ENCODE results near the gene KCNK16. TPM values are rescaled to one million over a fixed set of nuclear protein-coding genes. Genes with fewer than 3 reads are reported as not detected.

Gene KCNK16
- total and polyA plus RNA-seq, 2 of the 13 experiments (the other 11 are each of a cell fraction or from before 2014, with no cell fraction given): not detected

DNA sequence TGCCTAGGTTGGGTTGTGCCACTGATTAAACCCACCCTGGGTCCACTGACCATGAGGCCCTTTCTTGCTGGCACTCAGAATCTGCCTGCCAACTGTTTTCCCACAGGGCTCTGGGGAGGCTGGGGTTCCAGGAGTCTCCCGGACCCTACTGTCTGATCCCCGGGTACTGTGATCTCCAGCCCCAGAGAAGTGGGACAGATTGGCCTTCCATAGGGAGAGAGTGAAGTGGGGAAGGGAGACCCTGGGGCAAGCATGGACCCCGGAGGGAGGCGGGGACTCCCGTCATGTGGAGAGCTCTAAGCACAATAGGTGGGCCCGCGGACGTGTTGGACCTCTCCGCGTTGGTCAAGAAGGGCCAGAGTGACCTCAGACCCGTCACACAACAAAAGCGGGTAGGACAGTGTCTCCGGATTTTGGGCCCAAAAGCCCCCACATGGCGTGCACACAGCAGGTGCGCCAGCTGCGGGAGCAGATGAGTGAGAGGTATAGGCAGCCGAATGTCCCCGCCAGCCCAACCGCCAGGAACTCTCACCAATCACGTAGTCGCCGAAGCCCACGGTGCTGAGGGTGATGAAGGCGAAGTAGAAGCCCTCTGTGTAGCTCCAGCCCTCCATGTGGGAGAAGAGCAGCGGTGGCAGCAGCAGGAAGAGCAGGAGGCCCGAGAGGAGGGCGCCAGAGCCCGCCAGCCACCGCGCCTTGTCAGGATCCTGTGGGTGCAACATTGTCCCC lies 18.9 kb downstream of the KCNK16 start (continued):
- TF ChIP-seq, protein P1, sequence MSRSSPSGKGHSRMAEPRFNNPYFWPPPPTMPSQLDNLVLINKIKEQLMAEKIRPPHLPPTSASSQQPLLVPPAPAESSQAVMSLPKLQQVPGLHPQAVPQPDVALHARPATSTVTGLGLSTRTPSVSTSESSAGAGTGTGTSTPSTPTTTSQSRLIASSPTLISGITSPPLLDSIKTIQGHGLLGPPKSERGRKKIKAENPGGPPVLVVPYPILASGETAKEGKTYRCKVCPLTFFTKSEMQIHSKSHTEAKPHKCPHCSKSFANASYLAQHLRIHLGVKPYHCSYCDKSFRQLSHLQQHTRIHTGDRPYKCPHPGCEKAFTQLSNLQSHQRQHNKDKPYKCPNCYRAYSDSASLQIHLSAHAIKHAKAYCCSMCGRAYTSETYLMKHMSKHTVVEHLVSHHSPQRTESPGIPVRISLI (CRISPR knock-in tag; IDR thresholded peaks at IDR 0.05; ENCODE audit: borderline replicate concordance): no peak
- no peak for TF ChIP-seq SIX1 (CRISPR knock-in tag; IDR thresholded peaks at IDR 0.05; ENCODE audit: borderline replicate concordance)
- TF ChIP-seq RCOR2 (CRISPR knock-in tag; IDR thresholded peaks at IDR 0.05): no peak
- TF ChIP-seq ZNF782 (CRISPR knock-in tag; IDR thresholded peaks at IDR 0.05; ENCODE audit: borderline replicate concordance): 0 out of 2 replicates have a peak, but pooled peaks have one; percentile 9
- no peak for TF ChIP-seq NR2F2 (IDR thresholded peaks at IDR 0.05; ENCODE audit: borderline replicate concordance, low read depth)

DNA sequence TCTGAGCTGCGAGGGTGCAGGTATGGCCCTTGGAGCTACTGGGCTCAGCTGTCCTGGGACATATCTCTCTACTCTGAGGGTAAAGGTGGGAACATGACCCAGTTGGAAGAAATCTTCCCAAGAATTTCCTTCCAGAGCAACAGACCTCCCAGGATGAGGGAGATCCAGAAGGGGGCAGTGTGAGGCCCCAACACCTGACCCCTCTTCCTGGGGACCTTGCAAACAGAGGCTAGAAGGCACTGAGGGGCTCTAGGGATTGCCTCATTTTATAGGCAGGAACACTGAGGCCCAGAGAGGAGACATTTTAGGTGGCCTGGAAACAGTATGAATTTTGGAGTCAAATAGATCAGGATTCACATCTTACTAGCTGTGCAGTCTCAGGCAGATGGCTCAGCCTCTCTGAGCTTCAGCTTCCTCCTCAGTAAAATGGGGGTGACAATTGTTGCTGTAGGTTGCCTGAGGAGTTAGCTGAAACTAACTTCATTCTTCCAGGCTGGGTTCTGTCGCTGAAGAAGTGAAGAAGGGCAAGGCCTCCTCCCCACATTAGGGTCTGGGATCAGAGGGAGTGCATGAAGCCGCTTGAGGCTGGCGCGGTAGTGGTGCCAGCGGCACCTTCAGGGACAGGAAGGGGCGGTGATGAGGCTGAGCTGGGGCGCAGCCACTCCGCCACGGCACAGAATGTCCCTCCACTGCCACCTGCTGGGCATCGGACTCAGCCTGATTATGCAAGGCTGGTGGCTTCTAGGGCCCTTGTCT lies 19.7 kb downstream of the KCNK16 start:
- Histone ChIP-seq H3K4me2 (ENCODE audit: low read depth, low read length) (peak overlapping the region; percentile 13; the same call in 1 of the 2 replicates), H4K20me1 (ENCODE audit: insufficient read depth, low read length) (no peaks in the 10 kb centered on the region), H3K9ac (ENCODE audit: insufficient read depth, low read depth, low read length) (no peak overlapping the region), H3K4me1 (ENCODE audit: insufficient read depth, low read length) (peaks cover 8% of the 10 kb centered on the region), H3K27me3 (ENCODE audit: control insufficient read depth in 1 of 2, insufficient read depth in 2 of 2, low read length in 2 of 2) (0 out of 5 replicates have a peak, but pooled peaks cover 0 to 9% of the 10 kb centered on the region in 2 experiments), H3K9me3 (ENCODE audit: low read length) (no peaks in the 10 kb centered on the region), H3K36me3 (replicated peaks in 1 of 2; ENCODE audit: control insufficient read depth in 1 of 2, insufficient read depth in 2 of 2, low read length in 2 of 2) (no peaks in the 10 kb centered on the region), H3K27ac (ENCODE audit: extremely low read length, insufficient read depth, low read length) (no peak overlapping the region), H3K79me2 (ENCODE audit: insufficient read depth, low read length) (no peaks in the 10 kb centered on the region), H3K4me3 (replicated peaks in 1 of 3; ENCODE audit: insufficient read depth in 1 of 3, low read depth in 2 of 3, low read length in 3 of 3) (no peak overlapping the region), H2AFZ (ENCODE audit: low read length) (no peak overlapping the region)
- FAIRE-seq: peak; percentile 80
- in situ Hi-C loops (cut with HindIII; ENCODE audit: extremely low pct_ligation_motif_present, low pct_unique_long_range_greater_than_20kb): loop anchor here (5.0 to 10.0 kb wide), 2 partner anchors 136 to 298 kb away; no protein-coding TSS in a partner anchor
- ATAC-seq: peak; percentile 93
- 1% methylated on average over 11 of the region's 11 CpGs for WGBS (ENCODE audit: low lambda C conversion rate)
- intact Hi-C loops (cut with micrococcal nuclease; ENCODE audit: unreplicated experiment): loop anchor here (1.0 to 5.0 kb wide), 3 partner anchors 113 to 306 kb away; no protein-coding TSS in a partner anchor
- POLR2A ChIA-PET: no interaction called here
- CTCF ChIA-PET (ENCODE audit: low intra/inter-chr PET ratio, low total read pairs): interaction anchor here (1.0 to 4.1 kb wide), 6 partner anchors 113 to 430 kb away, joined by 3 to 76 read pairs (median 5); no protein-coding TSS in a partner anchor
- no TSS peak for BruUV-seq (replicated peaks)
- peak; percentile 66 for DNase-seq (ENCODE audit: low spot score)
- TF ChIP-seq MEIS1 (CRISPR knock-in tag; IDR thresholded peaks at IDR 0.05; ENCODE audit: borderline replicate concordance): peak; percentile 63; the same call in 1 of the 2 replicates
- TF ChIP-seq SKI (IDR thresholded peaks at IDR 0.05; ENCODE audit: partially characterized antibody): no peak
- TF ChIP-seq MAZ (IDR thresholded peaks at IDR 0.05; ENCODE audit: borderline replicate concordance, low read depth, low read length): no peak
- TF ChIP-seq MAZ (CRISPR knock-in tag; IDR thresholded peaks at IDR 0.05; ENCODE audit: low read depth): 0 out of 2 replicates have a peak, but pooled peaks have one; percentile 46
- TF ChIP-seq, protein P2, sequence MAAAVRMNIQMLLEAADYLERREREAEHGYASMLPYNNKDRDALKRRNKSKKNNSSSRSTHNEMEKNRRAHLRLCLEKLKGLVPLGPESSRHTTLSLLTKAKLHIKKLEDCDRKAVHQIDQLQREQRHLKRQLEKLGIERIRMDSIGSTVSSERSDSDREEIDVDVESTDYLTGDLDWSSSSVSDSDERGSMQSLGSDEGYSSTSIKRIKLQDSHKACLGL (CRISPR knock-in tag; IDR thresholded peaks at IDR 0.05): peak; percentile 14; the same call in 1 of the 2 replicates
- TF ChIP-seq ISX (CRISPR knock-in tag; conservative IDR thresholded peaks at IDR 0.05): no peak
- TF ChIP-seq, protein P3, sequence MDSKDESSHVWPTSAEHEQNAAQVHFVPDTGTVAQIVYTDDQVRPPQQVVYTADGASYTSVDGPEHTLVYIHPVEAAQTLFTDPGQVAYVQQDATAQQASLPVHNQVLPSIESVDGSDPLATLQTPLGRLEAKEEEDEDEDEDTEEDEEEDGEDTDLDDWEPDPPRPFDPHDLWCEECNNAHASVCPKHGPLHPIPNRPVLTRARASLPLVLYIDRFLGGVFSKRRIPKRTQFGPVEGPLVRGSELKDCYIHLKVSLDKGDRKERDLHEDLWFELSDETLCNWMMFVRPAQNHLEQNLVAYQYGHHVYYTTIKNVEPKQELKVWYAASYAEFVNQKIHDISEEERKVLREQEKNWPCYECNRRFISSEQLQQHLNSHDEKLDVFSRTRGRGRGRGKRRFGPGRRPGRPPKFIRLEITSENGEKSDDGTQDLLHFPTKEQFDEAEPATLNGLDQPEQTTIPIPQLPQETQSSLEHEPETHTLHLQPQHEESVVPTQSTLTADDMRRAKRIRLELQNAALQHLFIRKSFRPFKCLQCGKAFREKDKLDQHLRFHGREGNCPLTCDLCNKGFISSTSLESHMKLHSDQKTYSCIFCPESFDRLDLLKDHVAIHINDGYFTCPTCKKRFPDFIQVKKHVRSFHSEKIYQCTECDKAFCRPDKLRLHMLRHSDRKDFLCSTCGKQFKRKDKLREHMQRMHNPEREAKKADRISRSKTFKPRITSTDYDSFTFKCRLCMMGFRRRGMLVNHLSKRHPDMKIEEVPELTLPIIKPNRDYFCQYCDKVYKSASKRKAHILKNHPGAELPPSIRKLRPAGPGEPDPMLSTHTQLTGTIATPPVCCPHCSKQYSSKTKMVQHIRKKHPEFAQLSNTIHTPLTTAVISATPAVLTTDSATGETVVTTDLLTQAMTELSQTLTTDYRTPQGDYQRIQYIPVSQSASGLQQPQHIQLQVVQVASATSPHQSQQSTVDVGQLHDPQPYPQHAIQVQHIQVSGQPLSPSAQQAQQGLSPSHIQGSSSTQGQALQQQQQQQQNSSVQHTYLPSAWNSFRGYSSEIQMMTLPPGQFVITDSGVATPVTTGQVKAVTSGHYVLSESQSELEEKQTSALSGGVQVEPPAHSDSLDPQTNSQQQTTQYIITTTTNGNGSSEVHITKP (CRISPR knock-in tag; IDR thresholded peaks at IDR 0.05; ENCODE audit: low read depth): 0 out of 2 replicates have a peak, but pooled peaks have one; percentile 22
- 0 out of 2 replicates have a peak, but pooled peaks have one; percentile 16 for TF ChIP-seq ZMYM4 (CRISPR knock-in tag; IDR thresholded peaks at IDR 0.05)
- peak; percentile 73; the same call in 1 of the 2 replicates for TF ChIP-seq IRF2 (CRISPR knock-in tag; IDR thresholded peaks at IDR 0.05)
- no peak for TF ChIP-seq ZNF101 (CRISPR knock-in tag; IDR thresholded peaks at IDR 0.05; ENCODE audit: borderline replicate concordance, low read depth)

Data from HepG2 (cell line).